GM19395 (cell line): Measurements from ENCODE around the gene IRGM.

Experiments used
- ATAC-seq: cut with Tn5 transposase; IDR thresholded peaks from one replicate; pipeline ENCODE4 v1.9.1; 2021; ENCODE audit warnings: mild to moderate bottlenecking, moderate library complexity; ENCODE audit not compliant: unreplicated experiment

IRGM gene

GRCh38 chr5:150895431-150896428, 49.4 kb downstream of the IRGM start:
- ATAC-seq = no peak
